Measurements from ENCODE around the gene LIX1. TPM values are rescaled to one million over a fixed set of nuclear protein-coding genes. Genes with fewer than 3 reads are reported as not detected.

The LIX1 gene
- total RNA-seq, 1 donor from 2014 or later, result not detected

GRCh38 chr5:97077246-97077645, 65.2 kb downstream of the LIX1 start:
- intact Hi-C loops (cut with micrococcal nuclease), result no loop called here

GRCh38 chr5:97076098-97076497, 66.3 kb downstream of the LIX1 start:
- intact Hi-C loops (cut with micrococcal nuclease), result no loop called here

- intact Hi-C loops (cut with micrococcal nuclease), result no loop called here
These were observed 66.8 kb downstream of the LIX1 start for GRCh38 chr5:97075649-97076048.

- intact Hi-C loops (cut with micrococcal nuclease), result no loop called here
These were observed 67.4 kb downstream of the LIX1 start for GRCh38 chr5:97074859-97075489.

- intact Hi-C loops (cut with micrococcal nuclease), result no loop called here
These were observed 69.0 kb downstream of the LIX1 start for GRCh38 chr5:97073420-97073819.

GRCh38 chr5:97072696-97073095, 69.7 kb downstream of the LIX1 start:
- intact Hi-C loops (cut with micrococcal nuclease), result no loop called here

- intact Hi-C loops (cut with micrococcal nuclease), result no loop called here
These were observed 70.4 kb downstream of the LIX1 start for GRCh38 chr5:97071993-97072392.

GRCh38 chr5:97071101-97071500, 71.3 kb downstream of the LIX1 start:
- intact Hi-C loops (cut with micrococcal nuclease), result no loop called here

GRCh38 chr5:97070234-97070633, 72.2 kb downstream of the LIX1 start:
- intact Hi-C loops (cut with micrococcal nuclease), result no loop called here

- intact Hi-C loops (cut with micrococcal nuclease), result no loop called here
These were observed 75.0 kb downstream of the LIX1 start for GRCh38 chr5:97067296-97067850.

GRCh38 chr5:97065475-97065874, 76.9 kb downstream of the LIX1 start:
- intact Hi-C loops (cut with micrococcal nuclease), result no loop called here

- intact Hi-C loops (cut with micrococcal nuclease), result no loop called here
These were observed 79.2 kb downstream of the LIX1 start for GRCh38 chr5:97063251-97063650.

GRCh38 chr5:97062046-97062445, 80.4 kb downstream of the LIX1 start:
- intact Hi-C loops (cut with micrococcal nuclease), result no loop called here

- intact Hi-C loops (cut with micrococcal nuclease), result no loop called here
These were observed 86.1 kb downstream of the LIX1 start for GRCh38 chr5:97056263-97056662.

- intact Hi-C loops (cut with micrococcal nuclease), result no loop called here
These were observed 93.2 kb downstream of the LIX1 start for GRCh38 chr5:97049175-97049574.

- intact Hi-C loops (cut with micrococcal nuclease), result loop anchor here (2.0 kb wide), 1 partner anchor 178 kb away; no protein-coding TSS in a partner anchor
These were observed 95.3 kb downstream of the LIX1 start for GRCh38 chr5:97047076-97047475.

- intact Hi-C loops (cut with micrococcal nuclease), result loop anchor here (2.0 kb wide), 1 partner anchor 178 kb away; no protein-coding TSS in a partner anchor
These were observed 96.0 kb downstream of the LIX1 start for GRCh38 chr5:97046270-97046982.

- intact Hi-C loops (cut with micrococcal nuclease), result no loop called here
These were observed 98.4 kb downstream of the LIX1 start for GRCh38 chr5:97044052-97044451.

- intact Hi-C loops (cut with micrococcal nuclease), result no loop called here
These were observed 98.9 kb downstream of the LIX1 start for GRCh38 chr5:97043511-97043910.

- intact Hi-C loops (cut with micrococcal nuclease), result no loop called here
These were observed 99.4 kb downstream of the LIX1 start for GRCh38 chr5:97042996-97043395.
